GM12878 (cell line): ENCODE data around the gene REXO1. TPM values are rescaled to one million over a fixed set of nuclear protein-coding genes. Genes with fewer than 3 reads are reported as not detected.

Experiments
- ATAC-seq: fragments of 200-7000 bp; cut with Tn5 transposase; 3 replicates; pipeline ENCODE4 v1.9.1; 2020; ENCODE audit warnings: mild to moderate bottlenecking, moderate library complexity
- BruUV-seq: library from RNA; stranded (reverse); fragments of 400-500 nt; replicated peaks from 2 replicates; lab custom pipeline; 2021; lab: Mats Ljungman, UMichigan
- CTCF ChIA-PET: fragments of 300-600 bp; sonication (Branson Sonifier 250); formaldehyde crosslinking; extraction: SDS; loops from one replicate; lab custom pipeline; 2021; ENCODE audit warnings: inconsistent platforms; lab: Yijun Ruan, JAX
- POLR2A ChIA-PET: fragments of 350-600 bp; formaldehyde crosslinking; extraction: SDS; loops from one replicate; lab custom pipeline; 2021; ENCODE audit warnings: inconsistent platforms; lab: Charles Lee
- RAD21 ChIA-PET: fragments of 300-600 bp; sonication (Branson Sonifier 250); formaldehyde crosslinking; loops from one replicate; lab custom pipeline; 2023; ENCODE audit warnings: antibody characterized with exemption; ENCODE audit not compliant: unreplicated experiment; lab: Charles Lee
- SMC1A ChIA-PET: fragments of 300-600 bp; sonication (Branson Sonifier 250); formaldehyde crosslinking; loops from one replicate; lab custom pipeline; 2023; ENCODE audit not compliant: unreplicated experiment, uncharacterized antibody; lab: Charles Lee
- DNase-seq: peaks from one replicate; pipeline ENCODE4 v3.0.0-alpha.2; 2011; ENCODE audit warnings: low read depth, low spot score
- FAIRE-seq: peaks from 3 replicates; lab custom pipeline; 2011; peaks lifted over from hg19 to GRCh38; lab: Jason Lieb, UNC
- H2AFZ ChIP-seq: 2 replicates; pipeline ENCODE4 v1.6.0; 2011; ENCODE audit warnings: low read depth, low read length, control low read depth; ENCODE audit not compliant: control insufficient read depth
- H3K27ac ChIP-seq: 2 replicates; pipeline ENCODE4 v1.5.1; 2011; ENCODE audit warnings: control low read depth; ENCODE audit not compliant: control insufficient read depth, insufficient read depth
- H3K27me3 ChIP-seq, 2 experiments: replicated peaks in 1 of 2; 2 replicates each; pipeline versions ENCODE4 v1.6.0 to v1.6.1; 2011; ENCODE audit warnings: low read length in 1 of 2; ENCODE audit not compliant: control insufficient read depth in 2 of 2, insufficient read depth in 2 of 2
- H3K36me3 ChIP-seq, 2 experiments: 2 replicates each; pipeline ENCODE4 v1.5.1; 2011; ENCODE audit warnings: low read length in 1 of 2; ENCODE audit not compliant: control insufficient read depth in 2 of 2, insufficient read depth in 2 of 2
- H3K4me1 ChIP-seq: 2 replicates; pipeline ENCODE4 v1.6.1; 2011; ENCODE audit warnings: mild to moderate bottlenecking, low read length, moderate library complexity, mixed read lengths; ENCODE audit not compliant: control insufficient read depth, insufficient read depth
- H3K4me2 ChIP-seq: 2 replicates; pipeline ENCODE4 v1.6.0; 2011; ENCODE audit warnings: control low read depth; ENCODE audit not compliant: control insufficient read depth, insufficient read depth
- H3K4me3 ChIP-seq: fragments of 200-600 bp; sonication (generic); 2 replicates; pipeline ENCODE4 v1.5.1; 2016
- H3K79me2 ChIP-seq: 2 replicates; pipeline ENCODE4 v1.6.0; 2011; ENCODE audit warnings: low read length; ENCODE audit not compliant: control insufficient read depth, insufficient read depth
- H3K9ac ChIP-seq: 2 replicates; pipeline ENCODE4 v1.8.0; 2011; ENCODE audit warnings: low read length, control low read depth, mixed read lengths; ENCODE audit not compliant: control insufficient read depth, insufficient read depth
- H3K9me3 ChIP-seq: replicated peaks from 3 replicates; pipeline ENCODE4 v1.5.1; 2011; ENCODE audit warnings: mild to moderate bottlenecking, low read length; ENCODE audit not compliant: control insufficient read depth, insufficient read depth
- H4K20me1 ChIP-seq: 2 replicates; pipeline ENCODE4 v1.6.0; 2011; ENCODE audit not compliant: control insufficient read depth, insufficient read depth
- BACH1 ChIP-seq: fragments of 450-650 bp; IDR thresholded peaks from 2 replicates; pipeline ENCODE4 v1.6.1; 2017; ENCODE audit warnings: mild to moderate bottlenecking, borderline replicate concordance
- LARP7 ChIP-seq: fragments of 450-650 bp; IDR thresholded peaks from 2 replicates; pipeline ENCODE4 v1.6.1; 2017; ENCODE audit warnings: mild to moderate bottlenecking
- TARDBP ChIP-seq: IDR thresholded peaks from 2 replicates; pipeline ENCODE4 v1.6.1; 2016; ENCODE audit warnings: borderline replicate concordance
- WGBS: methylation state at CpG from one replicate; pipeline ENCODE4 v1.1.6; 2016; ENCODE audit warnings: low lambda C conversion rate; ENCODE audit not compliant: insufficient replicate concordance, insufficient coverage; ENCODE audit errors: missing lambda C conversion rate; 5-methylcytosine and 5-hydroxymethylcytosine counted together
- in situ Hi-C: fragments of 300-500 bp; cut with MboI; formaldehyde crosslinking; loops from 9 replicates; pipeline ENCODE4 v1.14.3; 2018; ENCODE audit warnings: mixed read lengths
- intact Hi-C: fragments of 100-400 bp; cut with micrococcal nuclease; formaldehyde crosslinking; loops from one replicate; pipeline ENCODE4 v1.14.2; 2022; ENCODE audit not compliant: unreplicated experiment
- polyA plus RNA-seq, 11 experiments: library from polyadenylated mRNA; depleted of rRNA in 4 of 11; unstranded in 6 of 11; stranded (reverse) in 5 of 11; fragments of >200 nt; fragmentation: Nextera tagmentation in 4 of 11; fragmentation: Illumina TruSeq in 1 of 11; extraction: Ambion mirVana in 4 of 11; extraction: Trizol in 1 of 11; gene quantifications; 1 replicate in 1 of 11; 2 replicates in 10 of 11; pipeline versions ENCODE4 v1.2.1 to v1.2.3, GENCODE V29; 2011 to 2016; ENCODE audit warnings: inconsistent platforms in 2 of 11, missing spikeins in 2 of 11, low read depth in 1 of 11
- total RNA-seq, 4 experiments: library from RNA; depleted of rRNA in 3 of 4; stranded (reverse); fragments of >200 nt in 3 of 4; fragmentation: Illumina TruSeq in 1 of 4; extraction: Trizol in 1 of 4; gene quantifications; 2 replicates each; pipeline versions ENCODE4 v1.2.1 to v1.2.3, GENCODE V29; 2013 to 2021
- TF ChIP-seq, protein P1 (sequence below): IDR thresholded peaks from 2 replicates; pipeline ENCODE4 v1.6.1; 2012; ENCODE audit warnings: low read length, inconsistent platforms
- TF ChIP-seq, protein P2 (sequence below): IDR thresholded peaks from 2 replicates; pipeline ENCODE4 v1.6.1; 2011; ENCODE audit warnings: borderline replicate concordance, low read depth, mild to moderate bottlenecking, moderate library complexity, low read length; ENCODE audit not compliant: insufficient read depth, poor library complexity, severe bottlenecking
- TF ChIP-seq, protein P3 (sequence below): fragments of 450-650 bp; formaldehyde crosslinking; IDR thresholded peaks from 2 replicates; pipeline ENCODE4 v1.4.0; 2020; ENCODE audit warnings: mild to moderate bottlenecking, moderate library complexity

Gene REXO1
- total and polyA plus RNA-seq, 10 of the 15 experiments (the other 5 are each of a cell fraction or from before 2014, with no cell fraction given) = 0.03 to 45.2 (median 8.4) TPM

DNA sequence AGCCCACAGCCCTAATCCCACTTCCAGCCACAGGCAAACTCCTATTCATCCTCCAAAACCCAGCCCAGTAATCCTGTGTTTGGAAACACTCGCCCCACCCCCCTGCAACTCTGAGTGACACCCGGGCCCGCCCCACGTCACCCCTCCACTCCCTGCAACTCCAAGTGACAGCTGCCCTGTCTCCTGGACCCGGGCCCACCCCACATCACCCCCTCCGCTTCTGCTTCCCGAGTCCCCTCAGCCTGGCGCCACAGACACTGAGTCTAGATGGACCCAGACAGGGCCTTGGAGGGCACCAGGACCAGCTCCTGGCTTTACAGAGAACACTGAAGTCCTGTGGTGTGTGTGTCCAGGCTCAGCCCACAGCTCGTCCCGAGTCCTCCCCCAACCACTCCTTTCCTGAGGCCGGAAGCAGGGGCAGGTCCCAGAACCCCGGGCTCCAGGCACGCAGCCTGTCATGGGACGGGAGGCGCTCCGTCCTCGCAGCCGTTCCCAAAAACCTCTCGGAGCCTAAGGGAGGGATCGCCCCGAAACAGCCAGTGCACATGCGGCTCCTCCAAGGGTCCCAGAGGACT is 7.7 kb downstream of the REXO1 start:
- BruUV-seq = no TSS peak
- peaks cover 55% of the 10 kb centered on the region for H3K79me2 ChIP-seq
- peaks cover 0 to 5% of the 10 kb centered on the region in 2 experiments; a peak in 3 of 4 replicates for H3K36me3 ChIP-seq
- ATAC-seq (no peak), FAIRE-seq (no peak), DNase-seq (no peak)
- H2AFZ ChIP-seq = no peak overlapping the region
- H3K9me3 ChIP-seq = no peaks in the 10 kb centered on the region
- CTCF ChIA-PET = interaction anchor here (4.2 kb wide), 1 partner anchor 15 kb away, joined by 27 read pairs; no protein-coding TSS in a partner anchor
- SMC1A ChIA-PET = no interaction called here
- POLR2A ChIA-PET = no interaction called here
- no peak overlapping the region for H3K27ac ChIP-seq
- RAD21 ChIA-PET = no interaction called here
- 83% methylated on average over 18 of the region's 22 CpGs for WGBS
- in situ Hi-C loops = no loop called here
- H3K27me3 ChIP-seq = no peaks in the 10 kb centered on the region
- no peak overlapping the region for H3K9ac ChIP-seq
- TF ChIP-seq, protein P1, sequence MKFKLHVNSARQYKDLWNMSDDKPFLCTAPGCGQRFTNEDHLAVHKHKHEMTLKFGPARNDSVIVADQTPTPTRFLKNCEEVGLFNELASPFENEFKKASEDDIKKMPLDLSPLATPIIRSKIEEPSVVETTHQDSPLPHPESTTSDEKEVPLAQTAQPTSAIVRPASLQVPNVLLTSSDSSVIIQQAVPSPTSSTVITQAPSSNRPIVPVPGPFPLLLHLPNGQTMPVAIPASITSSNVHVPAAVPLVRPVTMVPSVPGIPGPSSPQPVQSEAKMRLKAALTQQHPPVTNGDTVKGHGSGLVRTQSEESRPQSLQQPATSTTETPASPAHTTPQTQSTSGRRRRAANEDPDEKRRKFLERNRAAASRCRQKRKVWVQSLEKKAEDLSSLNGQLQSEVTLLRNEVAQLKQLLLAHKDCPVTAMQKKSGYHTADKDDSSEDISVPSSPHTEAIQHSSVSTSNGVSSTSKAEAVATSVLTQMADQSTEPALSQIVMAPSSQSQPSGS = no peak
- TF ChIP-seq, protein P2, sequence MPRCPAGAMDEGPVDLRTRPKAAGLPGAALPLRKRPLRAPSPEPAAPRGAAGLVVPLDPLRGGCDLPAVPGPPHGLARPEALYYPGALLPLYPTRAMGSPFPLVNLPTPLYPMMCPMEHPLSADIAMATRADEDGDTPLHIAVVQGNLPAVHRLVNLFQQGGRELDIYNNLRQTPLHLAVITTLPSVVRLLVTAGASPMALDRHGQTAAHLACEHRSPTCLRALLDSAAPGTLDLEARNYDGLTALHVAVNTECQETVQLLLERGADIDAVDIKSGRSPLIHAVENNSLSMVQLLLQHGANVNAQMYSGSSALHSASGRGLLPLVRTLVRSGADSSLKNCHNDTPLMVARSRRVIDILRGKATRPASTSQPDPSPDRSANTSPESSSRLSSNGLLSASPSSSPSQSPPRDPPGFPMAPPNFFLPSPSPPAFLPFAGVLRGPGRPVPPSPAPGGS = no peak
- no peak for TF ChIP-seq TARDBP
- no peak for TF ChIP-seq LARP7
- TF ChIP-seq, protein P3, sequence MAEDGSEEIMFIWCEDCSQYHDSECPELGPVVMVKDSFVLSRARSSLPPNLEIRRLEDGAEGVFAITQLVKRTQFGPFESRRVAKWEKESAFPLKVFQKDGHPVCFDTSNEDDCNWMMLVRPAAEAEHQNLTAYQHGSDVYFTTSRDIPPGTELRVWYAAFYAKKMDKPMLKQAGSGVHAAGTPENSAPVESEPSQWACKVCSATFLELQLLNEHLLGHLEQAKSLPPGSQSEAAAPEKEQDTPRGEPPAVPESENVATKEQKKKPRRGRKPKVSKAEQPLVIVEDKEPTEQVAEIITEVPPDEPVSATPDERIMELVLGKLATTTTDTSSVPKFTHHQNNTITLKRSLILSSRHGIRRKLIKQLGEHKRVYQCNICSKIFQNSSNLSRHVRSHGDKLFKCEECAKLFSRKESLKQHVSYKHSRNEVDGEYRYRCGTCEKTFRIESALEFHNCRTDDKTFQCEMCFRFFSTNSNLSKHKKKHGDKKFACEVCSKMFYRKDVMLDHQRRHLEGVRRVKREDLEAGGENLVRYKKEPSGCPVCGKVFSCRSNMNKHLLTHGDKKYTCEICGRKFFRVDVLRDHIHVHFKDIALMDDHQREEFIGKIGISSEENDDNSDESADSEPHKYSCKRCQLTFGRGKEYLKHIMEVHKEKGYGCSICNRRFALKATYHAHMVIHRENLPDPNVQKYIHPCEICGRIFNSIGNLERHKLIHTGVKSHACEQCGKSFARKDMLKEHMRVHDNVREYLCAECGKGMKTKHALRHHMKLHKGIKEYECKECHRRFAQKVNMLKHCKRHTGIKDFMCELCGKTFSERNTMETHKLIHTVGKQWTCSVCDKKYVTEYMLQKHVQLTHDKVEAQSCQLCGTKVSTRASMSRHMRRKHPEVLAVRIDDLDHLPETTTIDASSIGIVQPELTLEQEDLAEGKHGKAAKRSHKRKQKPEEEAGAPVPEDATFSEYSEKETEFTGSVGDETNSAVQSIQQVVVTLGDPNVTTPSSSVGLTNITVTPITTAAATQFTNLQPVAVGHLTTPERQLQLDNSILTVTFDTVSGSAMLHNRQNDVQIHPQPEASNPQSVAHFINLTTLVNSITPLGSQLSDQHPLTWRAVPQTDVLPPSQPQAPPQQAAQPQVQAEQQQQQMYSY (CRISPR knock-in tag) = no peak
- TF ChIP-seq BACH1 = no peak
- TF ChIP-seq, all 136 proteins: peak for 0
- no peak overlapping the region for H3K4me2 ChIP-seq
- no peak overlapping the region for H3K4me3 ChIP-seq
- intact Hi-C loops = no loop called here
- no peaks in the 10 kb centered on the region for H3K4me1 ChIP-seq
- H4K20me1 ChIP-seq = peaks cover 8% of the 10 kb centered on the region
